Lower lobe of right lung (tissue), 2 donors: ENCODE data around the gene GRK4. TPM values are rescaled to one million over a fixed set of nuclear protein-coding genes. Genes with fewer than 3 reads are reported as not detected.

ENCODE experiments used
- ATAC-seq, 2 donors: fragments of 200-7000 bp; cut with Tn5 transposase; one replicate each; pipeline ENCODE4 v1.9.1; 2020 to 2022; ENCODE audit warnings: mild to moderate bottlenecking in 2 of 2, moderate library complexity in 2 of 2
- DNase-seq: peaks from one replicate; pipeline ENCODE4 v3.0.0-alpha.2; 2020
- H3K27ac ChIP-seq: fragments of 200-600 bp; one replicate; pipeline ENCODE4 v1.8.0; 2022
- H3K27me3 ChIP-seq: fragments of 200-600 bp; one replicate; pipeline ENCODE4 v1.8.0; 2022; ENCODE audit warnings: low read depth
- H3K36me3 ChIP-seq: fragments of 200-600 bp; one replicate; pipeline ENCODE4 v1.8.0; 2022; ENCODE audit warnings: mild to moderate bottlenecking
- H3K4me1 ChIP-seq: fragments of 200-600 bp; one replicate; pipeline ENCODE4 v1.8.0; 2022
- H3K4me3 ChIP-seq: fragments of 200-600 bp; one replicate; pipeline ENCODE4 v1.8.0; 2022; ENCODE audit warnings: mild to moderate bottlenecking
- H3K9me3 ChIP-seq: fragments of 200-600 bp; one replicate; pipeline ENCODE4 v1.8.0; 2022
- CTCF ChIP-seq: fragments of 200-600 bp; IDR thresholded peaks from one replicate; pipeline ENCODE4 v1.8.0; 2022; ENCODE audit warnings: antibody characterized with exemption, mild to moderate bottlenecking
- intact Hi-C: fragments of 100-400 bp; cut with DNase I; formaldehyde crosslinking; loops from one replicate; pipeline ENCODE4 v1.11.0; 2022
- total RNA-seq: library from RNA; stranded (reverse); fragmentation: NEBNext Ultra II Directional; extraction: Animal tissue kit (Norgen Biotek cat#: 25700); gene quantifications from one replicate; pipeline ENCODE4 v1.2.1, GENCODE V29; 2021
- donor health status: DM: no; HTN: yes; CAD: no; lungs with severe emphysema.

The GRK4 gene
- total RNA-seq, 1 donor from 2014 or later = 7.1 TPM

GRCh38 chr4:2946812-2947600 lies 16.4 kb upstream of the GRK4 start:
- Histone ChIP-seq H3K4me1 (no peaks in the 10 kb centered on the region), H3K27ac (no peak overlapping the region), H3K36me3 (peaks cover 98% of the 10 kb centered on the region), H3K27me3 (no peaks in the 10 kb centered on the region), H3K9me3 (no peaks in the 10 kb centered on the region), H3K4me3 (no peak overlapping the region)
- TF ChIP-seq CTCF = no peak
- intact Hi-C loops = no loop called here
- ATAC-seq = no peak
- no peak for DNase-seq

- ATAC-seq = no peak
- Histone ChIP-seq H3K4me1 (no peaks in the 10 kb centered on the region), H3K4me3 (no peak overlapping the region), H3K27me3 (no peaks in the 10 kb centered on the region), H3K36me3 (peaks cover 98% of the 10 kb centered on the region), H3K9me3 (no peaks in the 10 kb centered on the region), H3K27ac (no peak overlapping the region)
- TF ChIP-seq CTCF = no peak
- intact Hi-C loops = no loop called here
- no peak for DNase-seq
Measured at GRCh38 chr4:2947926-2948325, 15.4 kb upstream of the GRK4 start.

GRCh38 chr4:2948895-2949781 lies 14.2 kb upstream of the GRK4 start:
- Histone ChIP-seq H3K4me3 (no peak overlapping the region), H3K36me3 (peaks cover 98% of the 10 kb centered on the region), H3K27me3 (no peaks in the 10 kb centered on the region), H3K27ac (no peak overlapping the region), H3K9me3 (no peaks in the 10 kb centered on the region), H3K4me1 (no peaks in the 10 kb centered on the region)
- TF ChIP-seq CTCF = peak; percentile 44
- ATAC-seq (peak; percentile 48 to 57), DNase-seq (no peak)
- intact Hi-C loops = no loop called here

- DNase-seq (no peak), ATAC-seq (no peak)
- no peak overlapping the region for H3K4me3 ChIP-seq
- intact Hi-C loops = no loop called here
- H3K4me1 ChIP-seq = no peaks in the 10 kb centered on the region
- no peaks in the 10 kb centered on the region for H3K27me3 ChIP-seq
- H3K36me3 ChIP-seq = peaks cover 98% of the 10 kb centered on the region
- no peaks in the 10 kb centered on the region for H3K9me3 ChIP-seq
- no peak overlapping the region for H3K27ac ChIP-seq
- no peak for TF ChIP-seq CTCF
Measured at GRCh38 chr4:2949782-2950125, 13.6 kb upstream of the GRK4 start.

- Histone ChIP-seq H3K27ac (no peak overlapping the region), H3K4me3 (no peak overlapping the region), H3K36me3 (peaks cover 92% of the 10 kb centered on the region), H3K27me3 (no peaks in the 10 kb centered on the region), H3K4me1 (no peaks in the 10 kb centered on the region), H3K9me3 (no peaks in the 10 kb centered on the region)
- ATAC-seq = no peak
- TF ChIP-seq CTCF = no peak
- no peak for DNase-seq
- intact Hi-C loops = no loop called here
Measured at GRCh38 chr4:2950221-2950989, 13.0 kb upstream of the GRK4 start.
